CD1c-positive myeloid dendritic cell (primary cell): ENCODE data around the gene PTX3.
A peak's percentile ranks its signal among the peaks of the same experiment; 100 is the strongest.

Experiments
- DNase-seq: peaks from one replicate; pipeline ENCODE4 v3.0.0-alpha.2; 2016; ENCODE audit errors: extremely low spot score

PTX3 gene

DNA sequence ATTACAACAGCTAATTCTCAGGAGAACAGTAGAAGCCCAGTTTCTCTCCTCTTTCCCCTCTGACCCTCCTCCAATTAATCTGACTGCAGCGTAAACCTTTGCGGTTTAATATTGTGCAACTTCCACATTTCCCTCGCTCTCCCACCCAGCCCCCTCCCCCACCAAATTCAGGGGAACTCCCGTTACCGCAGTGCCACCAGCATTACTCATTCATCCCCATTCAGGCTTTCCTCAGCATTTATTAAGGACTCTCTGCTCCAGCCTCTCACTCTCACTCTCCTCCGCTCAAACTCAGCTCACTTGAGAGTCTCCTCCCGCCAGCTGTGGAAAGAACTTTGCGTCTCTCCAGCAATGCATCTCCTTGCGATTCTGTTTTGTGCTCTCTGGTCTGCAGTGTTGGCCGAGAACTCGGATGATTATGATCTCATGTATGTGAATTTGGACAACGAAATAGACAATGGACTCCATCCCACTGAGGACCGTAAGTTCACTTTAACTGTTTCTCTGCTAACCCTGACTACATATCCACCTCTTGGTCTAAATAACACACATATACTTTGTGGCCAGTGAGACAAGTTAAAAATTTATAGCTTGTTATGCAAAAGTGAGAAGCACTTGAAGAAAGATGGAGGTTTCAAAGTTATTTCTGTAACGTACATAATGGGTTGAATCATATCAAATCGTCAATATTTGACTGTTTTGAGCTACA is at the start of gene PTX3:
TSS of gene PTX3 (plus strand) at position 268 of the 709 bp plus-strand sequence. CDS start at position 352, 84 bp downstream.
- peak; percentile 81 for DNase-seq

DNA sequence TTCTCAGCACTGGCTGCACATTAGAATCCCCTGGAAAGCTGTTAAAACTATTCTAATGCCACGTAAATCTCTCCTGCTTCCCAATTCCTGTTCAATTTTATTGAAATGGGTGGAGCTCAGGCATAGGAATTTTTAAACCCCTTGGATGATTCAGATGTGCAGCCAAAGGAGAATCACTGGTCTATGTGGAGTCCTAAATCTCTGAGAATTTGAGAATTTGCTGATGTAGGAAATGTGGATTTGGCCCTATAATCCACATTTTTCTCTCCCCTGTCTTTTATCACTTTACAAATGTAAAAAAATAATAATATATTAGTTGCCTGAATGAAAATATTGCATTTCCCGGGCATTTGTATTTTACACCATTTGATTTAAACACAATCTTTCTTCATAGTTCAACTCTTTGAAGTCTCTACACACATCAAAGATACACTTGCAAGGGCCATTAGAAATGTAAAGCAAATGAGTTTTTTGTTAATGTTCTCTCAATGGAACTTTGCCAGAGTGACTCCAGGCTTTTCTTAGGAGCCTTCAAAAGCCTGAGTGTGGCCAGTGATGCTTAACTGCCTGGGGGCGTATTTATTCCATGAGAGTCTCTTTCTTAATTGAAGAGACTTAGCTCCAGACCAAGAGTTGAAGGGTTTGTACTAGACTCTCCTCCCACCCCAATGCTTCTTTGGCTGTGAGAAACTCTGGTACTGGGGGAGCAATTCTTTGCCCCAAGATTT is 48.8 kb upstream of the PTX3 start:
- DNase-seq: no peak

DNA sequence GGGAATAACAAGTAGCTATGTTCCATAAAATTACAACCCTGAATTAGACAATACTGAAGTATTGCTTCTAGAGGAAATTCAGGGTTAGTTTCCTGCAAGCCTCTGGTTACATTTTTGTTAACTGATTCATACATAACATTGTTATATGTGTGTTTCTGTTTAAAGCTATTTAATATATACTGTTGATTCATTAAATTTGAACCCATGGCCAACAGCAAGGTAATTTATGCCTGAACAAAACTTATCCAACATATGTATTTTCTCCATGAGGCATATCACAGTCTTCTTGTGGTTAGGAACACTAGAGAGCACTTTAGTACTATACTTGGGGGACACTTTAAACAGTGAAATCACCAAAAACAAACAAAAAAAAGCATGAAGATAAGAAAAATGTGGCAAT is 47.7 kb upstream of the PTX3 start:
- DNase-seq: no peak

DNA sequence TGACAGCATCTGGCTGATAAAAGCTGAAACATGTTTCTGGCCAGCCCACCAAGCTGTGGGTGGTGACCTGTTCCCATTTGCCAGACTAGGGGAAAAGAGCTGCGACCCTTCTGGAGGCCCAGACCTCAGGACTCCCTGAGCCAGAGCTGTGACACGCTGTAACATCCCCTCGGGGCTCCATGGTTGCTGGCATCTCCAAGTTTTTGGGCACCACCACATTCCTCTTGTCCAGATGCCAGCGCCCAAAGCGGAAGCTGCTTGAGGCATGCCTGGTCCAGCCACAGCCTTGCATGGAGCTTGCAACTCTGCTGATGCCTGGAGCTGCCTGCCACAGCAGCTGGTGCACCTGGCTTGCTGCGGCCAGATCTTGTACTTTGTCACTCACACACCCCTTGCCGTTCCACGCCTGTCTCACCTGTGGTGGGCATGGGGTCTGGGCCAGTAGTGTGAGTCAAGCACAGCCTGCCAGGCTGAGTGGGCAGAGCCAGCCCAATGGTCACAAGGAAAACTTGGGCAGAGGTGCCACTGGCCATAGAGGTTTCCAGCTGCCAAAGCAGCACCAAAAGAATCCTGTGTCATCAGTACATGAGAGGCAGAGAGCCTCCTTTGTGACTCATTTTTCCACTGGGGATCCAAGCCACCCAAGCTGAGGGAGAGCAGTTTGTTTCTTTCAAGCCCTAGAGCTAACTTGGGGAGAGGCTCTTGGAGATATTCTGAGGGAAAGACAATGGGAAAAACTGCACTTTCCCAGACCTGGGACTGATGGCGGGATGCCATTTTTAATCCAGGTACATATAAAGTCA is 45.7 kb upstream of the PTX3 start:
- no peak for DNase-seq

DNA sequence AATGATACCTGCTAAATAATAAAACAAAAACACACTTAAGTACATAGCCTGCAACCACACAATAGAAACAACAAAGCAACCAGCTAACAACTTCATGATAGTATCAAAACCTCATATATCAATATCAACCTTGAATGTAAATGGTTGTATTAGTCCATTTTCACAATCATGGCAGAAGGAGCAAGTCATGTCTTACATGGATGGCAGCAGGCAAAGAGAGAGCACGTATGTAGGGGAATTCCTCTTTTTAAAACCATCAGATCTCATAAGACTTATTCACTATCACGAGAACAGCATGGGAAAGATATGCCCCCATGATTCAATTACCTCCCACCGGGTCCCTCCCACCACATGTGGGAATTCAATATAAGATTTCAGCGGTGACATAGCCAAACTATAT is 44.5 kb upstream of the PTX3 start:
- no peak for DNase-seq

DNA sequence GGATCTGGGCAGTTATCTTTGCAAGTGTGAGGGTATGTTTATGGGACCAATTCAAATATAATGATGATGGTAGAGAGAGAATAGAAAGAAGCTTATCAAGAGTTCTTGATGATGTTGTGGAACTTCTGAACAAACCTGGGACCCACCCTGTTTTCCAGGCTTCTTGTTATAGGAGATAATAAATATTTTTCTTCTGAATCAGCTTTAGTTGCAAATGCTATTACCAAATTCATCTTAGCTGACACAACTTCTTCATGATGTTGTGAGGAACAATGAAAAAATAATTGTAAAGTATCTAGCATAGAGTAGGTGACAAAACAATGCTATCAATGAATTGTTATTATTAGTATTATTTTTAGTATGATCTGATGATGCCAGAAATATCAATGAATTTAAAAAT is 43.5 kb upstream of the PTX3 start:
- DNase-seq: no peak

DNA sequence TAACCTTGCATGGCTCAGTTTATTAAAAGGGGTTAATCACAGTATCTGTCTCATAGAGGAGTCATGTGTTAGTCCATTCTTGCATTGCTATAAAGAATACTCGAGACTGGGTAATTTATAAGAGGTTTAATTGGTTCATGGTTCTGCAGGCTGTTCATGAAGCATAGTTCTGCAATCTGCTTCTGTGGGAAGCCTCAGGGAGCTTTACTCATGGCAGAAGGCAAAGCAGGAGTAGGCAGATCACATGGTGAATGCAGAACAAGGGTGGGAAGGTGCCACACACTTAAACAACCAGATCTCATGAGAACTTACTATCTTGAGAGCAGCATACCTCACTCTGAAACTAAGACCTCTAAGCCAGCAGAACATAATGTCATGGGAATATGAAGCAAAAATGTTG is 42.2 kb upstream of the PTX3 start:
- DNase-seq: no peak

DNA sequence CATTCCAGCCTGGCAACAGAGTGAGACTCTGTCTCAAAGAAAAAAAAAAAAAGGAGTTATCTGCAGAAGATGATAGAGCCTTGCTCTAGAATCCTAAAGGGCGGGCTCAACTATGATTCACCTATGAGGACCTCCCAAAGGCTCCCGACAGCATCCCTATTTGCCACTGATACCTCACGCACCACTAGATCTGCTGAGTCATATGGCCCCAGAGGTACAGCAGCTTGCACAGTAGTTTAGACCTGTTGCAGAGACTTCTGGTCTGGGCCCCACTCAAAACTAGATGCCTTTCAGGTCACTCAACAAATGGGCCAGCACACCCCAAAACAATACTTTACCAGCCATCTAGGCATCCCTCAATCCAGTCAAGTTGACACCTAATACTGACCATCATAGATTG is 38.1 kb upstream of the PTX3 start:
- DNase-seq: no peak

DNA sequence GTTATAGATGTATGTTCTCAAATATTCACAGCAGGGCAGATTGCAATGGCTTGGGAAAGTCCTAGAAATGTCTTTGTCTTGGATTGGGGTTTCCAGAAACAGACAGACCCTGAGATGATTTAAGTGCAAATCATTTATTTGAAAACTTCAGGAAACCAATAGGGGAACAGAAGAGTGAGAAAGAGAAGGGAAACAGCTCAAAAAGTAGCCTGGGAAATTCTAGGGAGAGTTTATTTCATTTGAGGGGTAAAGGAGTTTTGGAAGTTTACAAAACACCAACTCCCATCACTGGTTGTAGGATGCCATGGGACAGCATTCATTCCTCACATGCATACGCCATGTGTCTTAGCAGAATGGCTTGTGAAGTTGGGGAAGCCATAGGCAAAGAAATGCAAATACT is 32.3 kb upstream of the PTX3 start:
- DNase-seq: no peak

DNA sequence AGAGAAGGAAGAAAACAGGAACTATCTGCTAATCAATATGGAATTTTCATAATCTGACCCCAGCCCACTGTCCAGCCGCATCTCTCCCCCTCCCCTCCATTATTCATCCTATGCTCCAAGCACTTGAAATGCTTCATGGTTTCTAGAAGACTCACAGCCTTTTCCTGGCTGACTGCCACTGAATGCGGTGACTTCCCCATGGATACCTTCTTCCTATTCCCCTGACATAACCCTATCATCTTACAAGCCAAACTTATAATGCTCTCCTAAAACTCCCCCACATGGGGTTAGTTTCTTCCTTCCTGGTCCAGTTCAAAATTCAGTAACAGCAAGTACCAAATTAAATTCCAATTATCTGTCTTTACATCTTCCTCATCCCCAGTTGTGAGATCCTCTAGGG is 31.2 kb upstream of the PTX3 start:
- DNase-seq: no peak

DNA sequence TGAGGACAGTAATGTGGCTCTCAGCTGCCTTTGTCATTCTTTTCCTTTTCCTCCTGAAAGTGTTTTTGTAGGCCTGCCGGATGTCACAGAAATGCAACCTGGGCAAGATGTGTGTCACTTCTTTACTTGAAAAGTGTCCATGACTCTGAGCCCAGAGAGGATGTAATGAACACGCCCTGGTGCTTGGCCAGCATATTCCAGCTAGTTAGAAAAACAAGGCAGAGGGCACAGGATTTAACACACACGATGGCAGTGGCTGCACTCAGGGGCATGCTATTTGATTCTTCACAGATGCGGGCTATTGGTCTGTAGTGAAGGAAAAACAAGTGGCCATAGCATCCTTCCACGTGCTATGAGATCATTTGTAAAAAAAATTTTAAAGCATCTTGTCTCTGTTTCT is 30.3 kb upstream of the PTX3 start:
- no peak for DNase-seq

DNA sequence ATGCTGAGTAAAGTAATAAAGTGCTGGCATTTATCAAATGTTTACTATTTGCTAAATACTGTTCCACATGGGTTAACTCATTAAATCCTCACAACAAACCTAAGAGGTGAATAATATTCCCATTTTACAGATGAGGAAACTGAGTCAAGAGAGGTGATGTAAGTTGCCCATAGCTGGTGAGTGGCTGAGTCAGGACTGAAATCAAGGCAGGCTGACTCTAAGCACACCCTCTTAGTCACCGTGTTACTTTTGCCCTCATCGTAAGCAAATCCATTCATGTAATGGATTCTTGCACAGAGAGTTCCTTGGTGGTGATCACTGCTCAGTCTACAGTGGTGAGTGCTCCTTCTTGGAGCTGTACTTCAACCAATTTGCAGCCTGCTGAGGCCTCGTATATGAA is 28.9 kb upstream of the PTX3 start:
- no peak for DNase-seq

DNA sequence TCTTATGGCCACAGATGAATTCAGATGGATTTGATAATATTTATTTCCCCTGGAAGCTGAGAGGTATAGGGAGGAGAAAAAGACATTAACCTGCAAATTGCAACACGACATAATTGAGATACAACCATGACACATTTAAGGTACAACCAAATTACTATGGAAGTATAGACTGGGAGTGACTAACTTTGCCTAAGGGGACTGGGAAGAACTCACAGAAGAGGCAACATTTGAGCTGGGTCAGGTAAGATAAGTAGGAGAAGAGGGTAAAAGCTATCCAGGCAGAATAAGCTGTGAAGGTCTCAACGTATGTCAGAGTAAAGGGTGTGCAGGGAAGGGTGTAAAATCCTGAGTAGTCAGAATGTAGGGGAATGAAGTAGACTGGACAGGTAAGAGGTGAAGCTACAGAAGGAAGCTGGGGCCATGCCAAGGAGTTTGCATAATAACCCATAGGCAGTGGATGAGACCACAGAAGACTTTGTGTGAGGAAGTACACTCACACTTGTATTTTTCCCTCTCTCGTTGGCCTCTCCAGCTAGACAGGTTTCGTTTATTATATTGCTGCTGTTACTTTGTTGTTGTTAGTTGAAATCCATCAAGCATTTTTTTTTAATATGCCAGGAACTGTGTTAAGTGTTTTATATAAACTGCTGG is 28.0 kb upstream of the PTX3 start:
- no peak for DNase-seq

DNA sequence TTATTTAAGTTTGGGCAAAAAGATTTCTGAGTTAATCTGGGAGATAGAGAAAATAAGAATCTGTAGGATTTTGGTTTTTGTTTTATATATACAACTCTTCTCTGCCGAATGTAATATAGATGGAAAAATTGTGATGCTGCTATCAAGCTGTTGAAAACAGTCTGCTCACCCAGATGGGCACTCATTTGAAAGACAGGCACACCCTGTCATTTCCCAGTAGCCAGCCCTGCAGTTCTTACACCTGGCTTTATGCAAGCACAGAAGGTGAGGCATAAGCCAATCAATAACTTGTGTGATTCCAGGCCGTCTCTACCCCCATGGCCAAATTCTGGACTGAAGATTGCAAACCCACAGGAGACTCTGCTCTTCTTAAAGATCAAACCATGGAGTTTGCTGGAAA is 27.1 kb upstream of the PTX3 start:
- DNase-seq: no peak

DNA sequence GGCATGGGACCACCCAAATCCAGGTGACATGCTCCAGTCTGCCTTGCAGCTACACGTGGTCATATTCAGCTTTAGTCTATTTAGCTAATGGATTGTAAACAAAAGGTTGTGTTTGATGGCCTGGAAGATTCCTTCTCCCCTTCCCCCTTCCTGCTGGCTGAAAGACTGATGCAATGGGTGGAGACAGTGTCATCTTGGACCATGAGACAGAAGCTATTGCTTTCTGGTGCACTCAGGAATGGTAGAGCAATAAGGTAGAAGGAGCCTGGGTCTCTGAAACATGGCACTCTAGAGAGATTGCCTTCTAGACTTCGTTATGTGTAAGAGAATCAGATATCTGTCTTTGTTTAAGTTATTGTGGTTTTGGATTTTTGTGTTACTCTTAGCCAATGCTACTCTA is 25.7 kb upstream of the PTX3 start:
- no peak for DNase-seq

DNA sequence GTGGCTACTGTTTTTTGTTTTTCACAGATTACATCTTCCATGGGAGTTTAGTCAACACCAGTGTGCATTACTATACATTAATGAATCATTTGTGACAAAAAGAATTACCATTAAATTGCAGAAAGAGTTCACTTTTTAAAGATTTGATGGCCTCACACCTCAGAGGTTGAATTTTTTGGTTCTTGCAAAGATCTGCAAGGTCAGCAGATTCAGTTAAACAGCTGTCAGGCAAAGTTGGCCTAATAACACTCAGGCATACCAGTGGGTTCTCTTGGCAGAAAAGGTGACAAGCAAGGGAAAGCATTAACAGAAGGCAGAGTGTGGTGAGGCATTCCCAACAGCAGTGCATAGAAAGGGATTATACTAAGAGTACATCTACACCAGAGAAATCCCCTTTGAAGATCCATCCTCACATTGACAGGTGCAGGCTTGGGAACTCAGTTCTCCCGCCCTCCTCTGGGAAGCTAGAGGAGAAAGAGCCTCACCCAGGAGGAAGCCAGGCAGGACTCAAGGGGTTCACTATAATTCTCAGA is 24.3 kb upstream of the PTX3 start:
- no peak for DNase-seq

DNA sequence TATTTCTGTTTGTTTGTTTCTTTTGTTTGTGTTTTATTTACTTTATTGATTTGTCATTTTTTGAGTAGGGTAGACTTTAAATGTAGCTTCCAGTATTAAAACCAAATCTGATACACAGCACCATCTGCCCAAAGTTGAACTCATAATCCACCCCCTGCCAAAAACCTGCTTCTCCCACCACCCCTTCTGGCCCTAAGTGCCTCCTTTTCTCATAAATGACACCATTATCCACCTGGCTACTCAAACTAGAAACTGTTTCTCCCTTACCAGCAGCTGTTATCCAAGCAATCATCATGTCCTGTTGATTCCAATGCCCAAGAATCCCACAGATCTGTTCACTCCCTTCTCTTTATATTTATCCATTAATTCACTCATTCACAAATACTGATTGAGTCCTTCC is 21.8 kb upstream of the PTX3 start:
- DNase-seq: no peak

DNA sequence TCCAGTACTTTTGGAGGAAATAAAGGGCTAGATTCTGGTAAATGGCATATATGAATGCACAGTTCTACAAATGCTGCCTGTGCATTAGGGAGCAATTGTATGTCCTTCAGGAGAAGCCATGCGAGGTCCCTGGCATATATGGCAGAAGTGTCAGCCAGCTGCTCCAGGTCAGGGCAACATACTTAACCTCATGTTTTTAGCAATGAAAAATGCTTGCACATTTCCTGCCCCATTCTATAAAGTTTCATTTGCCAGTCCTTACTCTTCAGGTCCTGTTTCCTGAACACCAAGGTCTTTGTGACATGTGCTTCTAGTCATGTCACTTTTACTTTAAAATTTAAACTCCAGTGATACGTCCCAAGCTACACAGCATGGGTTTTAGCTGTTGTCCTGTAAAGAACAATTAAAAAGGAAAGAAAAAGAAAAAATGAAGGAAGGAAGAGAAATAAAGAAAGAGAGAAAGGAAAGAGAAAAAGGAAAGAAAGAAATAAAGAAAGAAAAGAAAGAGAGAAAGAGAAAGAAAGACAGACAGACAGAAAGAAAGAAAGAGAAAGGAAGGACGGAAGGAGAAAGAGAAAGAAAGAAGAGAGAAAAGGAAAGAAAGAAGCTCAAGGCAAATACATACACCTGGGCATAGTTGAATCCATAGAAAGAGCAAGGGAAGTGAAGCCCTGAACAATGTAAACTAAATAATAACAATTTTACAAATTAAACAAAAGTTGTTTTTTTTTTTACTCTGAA is 20.1 kb upstream of the PTX3 start:
- no peak for DNase-seq

DNA sequence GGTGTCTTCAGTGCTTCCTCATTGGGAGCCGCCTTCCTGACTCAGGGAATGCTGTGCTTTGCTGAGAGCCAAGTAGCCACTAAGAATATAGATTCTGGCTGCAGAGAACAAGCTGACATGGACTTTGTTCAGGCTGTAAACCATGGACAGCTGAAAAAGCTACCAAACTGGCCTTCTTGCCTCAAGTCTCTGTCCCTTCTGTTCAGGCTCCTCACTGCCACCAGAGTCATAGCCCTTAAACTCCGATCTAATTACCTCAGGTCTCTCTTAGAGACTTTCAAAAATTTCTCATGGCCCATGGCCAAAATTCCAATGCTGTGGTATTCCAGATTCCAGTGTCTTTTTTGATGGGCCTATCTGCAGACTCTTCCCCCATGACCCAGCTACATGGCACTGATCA is 19.4 kb upstream of the PTX3 start:
- DNase-seq: no peak

DNA sequence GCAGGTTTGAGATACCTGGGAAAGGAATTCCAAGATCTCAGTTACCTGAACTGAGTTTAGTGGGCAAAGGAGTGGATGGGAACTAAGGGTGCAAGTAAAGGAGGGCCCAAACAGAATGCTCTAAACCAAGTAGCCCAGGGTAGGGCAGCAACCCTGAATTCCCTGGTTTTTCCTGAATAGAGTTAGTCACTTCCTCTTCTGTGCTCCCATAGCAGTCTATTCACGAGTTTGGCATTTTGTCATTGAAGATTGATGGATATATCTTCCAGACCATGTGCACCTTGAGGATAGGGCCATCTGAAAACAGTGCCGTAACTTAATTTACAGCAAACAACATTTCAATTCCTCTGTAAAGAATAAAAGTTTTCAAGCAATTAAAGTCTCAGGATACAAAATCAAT is 18.5 kb upstream of the PTX3 start:
- no peak for DNase-seq

DNA sequence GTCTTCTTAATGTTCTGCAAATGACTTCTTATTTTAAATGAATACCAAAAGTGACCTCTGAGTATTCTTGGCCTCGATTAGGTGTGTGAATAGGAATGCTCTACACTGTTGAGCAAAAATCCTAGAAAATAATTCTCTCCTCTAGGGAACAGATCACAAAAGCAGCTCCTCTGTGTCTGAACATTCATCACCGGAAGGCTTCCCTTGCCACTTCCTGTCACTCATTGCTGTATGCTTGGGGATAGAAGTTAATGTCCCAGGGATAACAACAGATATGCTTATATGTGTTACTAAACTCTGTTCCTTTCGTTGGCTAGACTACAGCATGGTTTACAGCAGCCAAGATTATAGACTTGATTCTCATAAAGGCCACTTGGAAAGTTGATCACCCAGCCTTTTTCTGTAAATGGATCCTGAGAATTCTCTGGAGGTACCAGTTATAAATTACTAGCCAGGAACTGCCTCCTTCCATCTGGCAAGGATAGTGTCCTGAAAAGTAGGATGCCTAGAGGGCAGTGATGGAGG is 16.0 kb upstream of the PTX3 start:
- DNase-seq: no peak
